ENCODE measurements around the gene EIF5B.
"Not testable (repeated sequence)": the region's sequence is repeated elsewhere in the genome, so short reads cannot be mapped to it uniquely, and the experiment has no call there.

The EIF5B gene

DNA sequence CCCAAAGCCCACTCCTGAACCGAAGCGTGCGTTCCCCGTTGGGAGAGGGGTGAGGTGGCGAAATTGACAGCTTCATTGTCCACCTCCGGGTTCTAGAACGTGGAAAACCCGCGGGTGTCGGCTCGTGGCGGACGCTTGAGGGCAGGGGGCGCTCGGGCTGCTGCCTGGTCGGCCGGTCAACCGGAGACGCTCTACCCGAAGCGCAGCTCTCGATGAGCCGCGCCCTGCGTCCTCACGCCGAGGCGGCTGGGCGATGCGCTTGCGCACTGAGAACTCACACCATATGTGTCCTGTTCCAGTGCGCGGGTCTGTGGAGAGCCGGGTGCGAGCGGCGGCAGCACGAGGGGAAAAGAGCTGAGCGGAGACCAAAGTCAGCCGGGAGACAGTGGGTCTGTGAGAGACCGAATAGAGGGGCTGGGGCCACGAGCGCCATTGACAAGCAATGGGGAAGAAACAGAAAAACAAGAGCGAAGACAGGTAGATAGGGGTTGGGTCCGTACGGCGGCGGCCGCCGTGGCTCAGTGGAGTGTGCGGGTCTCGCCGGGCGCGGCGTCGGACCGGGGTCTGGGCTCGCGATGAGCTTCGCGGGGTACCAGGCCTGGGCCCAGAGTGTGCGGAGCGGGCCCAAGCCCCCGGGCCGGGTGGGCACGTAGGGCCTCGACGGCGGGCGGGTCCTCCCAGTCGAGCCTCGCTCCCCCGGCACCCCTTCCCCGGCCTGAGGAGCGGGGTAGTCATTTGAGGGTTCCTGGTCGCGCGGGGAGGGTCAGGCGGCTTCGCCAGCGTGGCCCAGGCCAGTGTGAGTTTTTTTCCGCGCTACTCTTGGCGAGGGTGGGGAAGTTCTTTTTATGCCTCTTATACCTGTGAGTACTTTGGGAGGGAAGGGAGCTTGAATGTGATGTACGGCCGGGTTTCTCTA lies at the start of gene EIF5B:
TSS of gene EIF5B (plus strand) at position 277 of the 916 bp plus-strand sequence. CDS start at position 443, 166 bp downstream.
- peak; percentile 72 for TF ChIP-seq CTCF (IDR thresholded peaks at IDR 0.05; ENCODE audit: low read depth, low read length, missing control alignments)
- no peaks in the 10 kb centered on the region for H3K27me3 ChIP-seq (replicated peaks)
- DNase-seq: peak; percentile 96
- H3K4me3 ChIP-seq (ENCODE audit: low read depth, low read length): peak within 1 kb of the TSS; percentile 99
- H3K27ac ChIP-seq: peak within 1 kb of the TSS; percentile 85
- in situ Hi-C loops (cut with HindIII; ENCODE audit: low pct_ligation_motif_present, low sequenced_read_pairs): no loop called here
- H3K36me3 ChIP-seq (replicated peaks): peaks cover 6% of the 10 kb centered on the region

DNA sequence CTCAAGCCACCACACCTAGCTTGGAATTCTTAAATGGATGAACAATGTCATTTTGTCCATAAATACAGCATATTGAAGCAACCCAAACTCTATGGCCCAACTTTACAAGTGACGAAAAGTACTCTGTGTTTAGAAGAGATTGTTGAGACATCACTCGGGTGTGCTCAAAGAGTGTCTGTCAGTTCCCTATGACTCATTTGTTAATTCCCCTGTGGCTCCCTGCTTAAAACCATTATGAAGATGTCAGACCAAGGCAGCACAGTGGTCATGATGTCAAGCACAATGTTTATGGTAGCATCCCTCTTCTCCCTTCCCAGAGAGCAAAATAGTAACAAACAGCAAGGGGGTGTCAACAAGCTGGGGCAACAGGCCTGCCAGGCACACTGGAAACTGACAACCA lies 39.2 kb upstream of the EIF5B start:
- DNase-seq: no peak
- H3K27ac ChIP-seq: no peak overlapping the region
- TF ChIP-seq CTCF (IDR thresholded peaks at IDR 0.05; ENCODE audit: low read depth, low read length, missing control alignments): no peak
- H3K27me3 ChIP-seq (replicated peaks): no peaks in the 10 kb centered on the region
- H3K36me3 ChIP-seq (replicated peaks): no peaks in the 10 kb centered on the region
- H3K4me3 ChIP-seq (ENCODE audit: low read depth, low read length): no peak overlapping the region
- in situ Hi-C loops (cut with HindIII; ENCODE audit: low pct_ligation_motif_present, low sequenced_read_pairs): no loop called here

DNA sequence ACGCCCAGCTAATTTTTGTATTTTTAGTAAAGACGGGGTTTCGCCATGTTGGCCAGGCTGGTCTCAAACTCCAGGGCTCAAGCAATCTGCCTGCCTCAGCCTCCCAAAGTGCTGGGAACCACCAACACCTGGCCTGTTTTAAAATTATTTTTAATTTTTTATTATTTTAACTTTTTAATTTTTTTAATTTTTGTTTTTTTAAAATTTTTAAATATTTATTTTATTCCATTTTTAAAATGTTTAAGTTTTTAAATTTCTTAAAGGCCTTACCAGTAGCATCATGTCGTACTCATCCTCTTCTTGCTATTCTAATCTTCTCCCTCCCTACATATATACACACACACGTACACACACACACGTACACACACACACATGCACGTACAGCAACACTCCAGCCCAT lies 37.6 kb upstream of the EIF5B start:
- no peak overlapping the region for H3K27ac ChIP-seq
- no peaks in the 10 kb centered on the region for H3K27me3 ChIP-seq (replicated peaks)
- DNase-seq: no peak
- H3K4me3 ChIP-seq (ENCODE audit: low read depth, low read length): no peak overlapping the region
- TF ChIP-seq CTCF (IDR thresholded peaks at IDR 0.05; ENCODE audit: low read depth, low read length, missing control alignments): no peak
- in situ Hi-C loops (cut with HindIII; ENCODE audit: low pct_ligation_motif_present, low sequenced_read_pairs): no loop called here
- H3K36me3 ChIP-seq (replicated peaks): no peaks in the 10 kb centered on the region

DNA sequence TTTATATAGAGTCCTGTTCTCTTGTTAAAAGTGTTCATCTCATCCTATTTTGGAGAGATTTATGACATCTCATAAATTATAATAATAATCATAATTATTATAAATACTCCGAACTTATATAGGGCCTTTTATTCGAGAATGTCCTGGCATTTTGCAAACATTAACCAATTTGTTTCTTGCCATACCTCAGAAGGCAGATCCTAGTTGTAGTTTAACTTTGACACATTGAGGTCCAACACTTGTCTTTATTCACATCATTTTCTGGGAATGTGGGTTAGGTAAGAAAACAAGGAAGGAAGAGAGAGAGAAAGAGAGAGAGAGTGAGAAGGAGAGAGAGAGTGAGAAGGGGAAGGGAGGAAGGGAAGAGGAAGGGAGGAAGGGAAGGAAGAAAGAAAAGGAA lies 36.1 kb upstream of the EIF5B start, which contains the start of gene LYG1:
TSS of gene LYG1 (minus strand) at position 101 of the 400 bp plus-strand sequence. CDS start 5,527 bp downstream, outside the sequence.
- H3K4me3 ChIP-seq (ENCODE audit: low read depth, low read length); H3K27me3 ChIP-seq (replicated peaks); in situ Hi-C loops (cut with HindIII; ENCODE audit: low pct_ligation_motif_present, low sequenced_read_pairs); DNase-seq; H3K36me3 ChIP-seq (replicated peaks); H3K27ac ChIP-seq: not testable (repeated sequence)

DNA sequence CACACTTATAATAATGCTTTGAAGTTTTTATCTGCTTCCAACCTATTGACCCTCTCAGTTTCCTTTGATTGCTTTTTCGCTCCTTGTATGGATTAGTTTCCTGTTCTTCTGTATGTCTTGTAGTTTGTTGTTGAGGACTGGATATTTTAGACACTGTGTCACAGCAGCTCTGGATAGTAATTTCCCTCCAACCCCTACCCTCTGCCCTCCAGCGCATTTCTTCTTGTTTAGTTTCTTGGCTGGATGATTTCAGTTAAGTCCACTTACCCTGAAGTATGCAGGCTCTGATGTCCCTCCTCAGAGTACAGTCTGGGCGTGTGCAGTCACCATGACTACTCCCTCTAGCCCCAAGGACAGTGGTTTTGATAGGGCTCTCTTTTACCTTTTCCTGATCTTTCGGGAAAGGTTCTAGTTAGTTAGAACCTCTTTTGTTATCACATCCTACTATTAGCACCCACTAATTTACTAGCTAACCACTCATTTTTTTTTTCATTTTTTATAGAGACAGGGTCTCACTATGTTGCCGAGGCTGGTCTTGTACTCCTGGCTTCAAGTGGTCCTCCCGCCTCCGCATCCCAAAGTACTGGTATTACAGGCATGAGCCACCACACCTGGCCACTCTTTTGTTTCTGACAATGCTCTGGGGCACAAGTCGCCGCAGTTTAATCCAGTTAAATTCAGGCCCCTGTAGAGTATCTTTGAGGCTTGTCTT lies 19.9 kb upstream of the EIF5B start:
- no peak overlapping the region for H3K27ac ChIP-seq
- no peaks in the 10 kb centered on the region for H3K27me3 ChIP-seq (replicated peaks)
- peaks cover 42% of the 10 kb centered on the region for H3K36me3 ChIP-seq (replicated peaks)
- no peak for DNase-seq
- no peak overlapping the region for H3K4me3 ChIP-seq (ENCODE audit: low read depth, low read length)
- no peak for TF ChIP-seq CTCF (IDR thresholded peaks at IDR 0.05; ENCODE audit: low read depth, low read length, missing control alignments)
- in situ Hi-C loops (cut with HindIII; ENCODE audit: low pct_ligation_motif_present, low sequenced_read_pairs): no loop called here

DNA sequence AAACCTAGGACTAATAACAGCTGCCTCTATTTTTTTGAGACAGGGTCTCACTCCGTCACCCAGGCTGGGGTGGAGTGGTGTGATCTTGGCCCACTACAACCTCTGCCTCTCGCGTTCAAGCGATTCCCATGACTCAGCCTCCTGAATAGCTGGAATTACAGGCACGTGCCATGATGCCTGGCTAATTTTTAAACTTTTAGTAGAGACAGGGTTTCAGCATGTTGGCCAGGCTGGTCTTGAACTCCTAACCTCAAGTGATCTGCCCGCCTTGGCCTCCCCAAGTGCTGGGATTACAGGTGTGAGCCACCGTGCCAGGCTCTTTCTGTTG lies 19.4 kb upstream of the EIF5B start:
- in situ Hi-C loops (cut with HindIII; ENCODE audit: low pct_ligation_motif_present, low sequenced_read_pairs); H3K4me3 ChIP-seq (ENCODE audit: low read depth, low read length); H3K27me3 ChIP-seq (replicated peaks); H3K27ac ChIP-seq; DNase-seq: not testable (repeated sequence)
- peaks cover 44% of the 10 kb centered on the region for H3K36me3 ChIP-seq (replicated peaks)

Measured in brain microvascular endothelial cell (primary cell).